GM18517 (cell line): ENCODE measurements around the gene GRAMD2B.
"Not testable (repeated sequence)": the region's sequence is repeated elsewhere in the genome, so short reads cannot be mapped to it uniquely, and the experiment has no call there.

Experiments
- ATAC-seq: cut with Tn5 transposase; IDR thresholded peaks from one replicate; pipeline ENCODE4 v1.9.1; 2021; ENCODE audit warnings: mild to moderate bottlenecking, moderate library complexity; ENCODE audit not compliant: unreplicated experiment

Gene GRAMD2B

DNA sequence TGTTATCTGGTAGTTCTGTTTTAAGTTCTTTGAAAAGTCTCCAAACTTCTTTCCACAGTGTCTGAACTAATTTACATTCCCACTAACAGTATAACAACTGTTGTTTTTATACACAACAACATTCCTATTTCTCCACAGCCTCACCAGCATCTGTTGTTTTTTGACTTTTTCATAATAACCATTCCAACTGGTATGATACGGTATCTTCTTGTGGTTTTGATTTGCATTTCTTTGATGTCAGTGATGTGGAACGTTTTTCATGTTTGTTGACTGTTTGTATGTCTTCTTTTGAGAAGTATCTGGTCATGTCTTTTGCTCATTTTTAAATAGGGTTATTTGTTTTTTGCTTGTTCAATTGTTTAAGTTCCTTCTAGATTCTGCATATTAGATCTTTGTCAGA, 12.6 kb upstream of the GRAMD2B start:
- no peak for ATAC-seq

DNA sequence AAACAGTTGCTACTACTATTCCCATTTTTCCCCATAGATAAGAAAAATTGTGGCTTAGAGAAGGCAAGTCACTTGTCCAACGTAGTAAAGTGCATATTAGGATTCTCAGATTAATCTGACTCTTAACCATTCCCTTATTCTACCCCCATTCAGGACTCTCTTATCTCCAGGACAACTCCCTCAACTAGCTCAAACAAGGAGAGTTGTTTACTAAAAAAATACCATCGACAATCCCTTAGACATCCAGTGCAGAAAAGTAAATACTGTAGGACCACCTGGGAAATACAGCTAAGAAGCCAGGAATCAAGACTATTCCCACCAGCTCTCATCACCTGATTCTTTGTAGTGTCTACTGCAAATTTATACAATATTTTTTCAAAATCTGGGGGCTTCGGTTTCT, 9.4 kb upstream of the GRAMD2B start:
- no peak for ATAC-seq

GRCh38 chr5:126414874-126415502, 8.2 kb upstream of the GRAMD2B start:
- ATAC-seq: no peak

DNA sequence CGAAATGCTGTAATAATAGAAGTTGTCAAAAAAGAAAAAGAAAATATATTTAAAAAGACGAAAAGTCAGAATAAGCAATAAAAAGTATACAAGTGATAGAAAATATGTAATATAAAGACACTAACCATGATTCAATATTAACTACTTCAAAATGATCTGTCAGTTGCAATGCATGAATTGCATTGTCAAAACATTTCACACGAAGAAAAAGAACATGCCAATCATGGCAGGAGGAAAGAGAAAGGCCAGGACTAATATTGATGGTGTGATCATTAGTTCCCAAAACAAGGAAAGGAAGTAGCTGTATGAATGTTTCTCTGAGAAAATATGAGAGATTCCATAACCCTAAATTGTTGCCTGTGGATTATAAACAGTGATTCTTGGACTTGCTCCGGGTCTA, 7.4 kb upstream of the GRAMD2B start:
- no peak for ATAC-seq

DNA sequence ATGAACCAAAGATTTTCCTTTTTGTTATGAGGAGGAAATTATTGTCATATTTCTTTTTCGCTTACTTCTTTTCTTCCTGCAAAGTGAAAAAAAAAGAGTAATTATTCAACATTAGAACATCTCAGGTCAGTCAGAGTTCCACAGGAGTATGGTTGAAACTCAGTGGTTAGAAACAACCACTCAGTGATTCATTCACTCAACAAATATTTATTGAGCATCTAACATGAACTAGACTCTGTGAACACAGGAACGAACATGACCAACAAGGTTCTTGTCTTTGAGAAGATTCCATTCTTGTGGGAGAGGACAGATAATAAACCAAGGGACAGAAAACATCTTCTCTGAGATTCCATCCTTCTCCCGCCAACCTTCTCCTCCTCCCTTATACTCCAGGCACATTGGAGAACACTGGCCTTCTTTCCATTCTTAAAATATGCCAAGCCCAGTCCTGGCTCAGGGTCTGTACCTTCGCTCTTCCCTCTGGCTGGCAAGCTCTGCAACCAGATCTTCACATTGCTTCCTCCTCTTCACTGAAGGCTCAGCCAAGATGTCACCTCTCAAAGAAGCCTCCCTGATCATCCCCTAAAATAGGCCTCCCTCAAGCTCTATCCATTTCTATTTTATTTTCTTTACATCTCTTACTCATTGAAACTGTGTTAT, 6.8 kb upstream of the GRAMD2B start:
- no peak for ATAC-seq

DNA sequence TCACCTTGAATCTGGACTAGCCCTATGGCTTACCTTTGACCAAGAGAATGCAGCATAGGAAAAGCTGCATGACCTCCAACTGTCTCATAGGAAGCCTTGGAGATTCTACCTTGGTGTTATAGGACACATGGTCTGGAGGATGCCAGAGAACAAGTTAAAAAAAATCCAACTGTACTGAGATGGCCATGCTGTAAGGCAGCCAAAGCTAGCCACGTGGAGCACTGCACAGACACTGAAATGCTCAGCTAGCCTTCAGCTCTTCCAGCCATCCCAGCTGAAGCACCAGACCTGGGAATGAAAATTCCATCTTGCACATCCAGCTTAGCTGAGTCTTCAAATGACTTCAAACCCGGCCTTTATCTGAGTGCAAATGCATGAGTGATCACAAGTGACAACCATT, 6.0 kb upstream of the GRAMD2B start:
- ATAC-seq: no peak

- ATAC-seq: no peak
Measured at GRCh38 chr5:126419102-126419501, 4.1 kb upstream of the GRAMD2B start.

DNA sequence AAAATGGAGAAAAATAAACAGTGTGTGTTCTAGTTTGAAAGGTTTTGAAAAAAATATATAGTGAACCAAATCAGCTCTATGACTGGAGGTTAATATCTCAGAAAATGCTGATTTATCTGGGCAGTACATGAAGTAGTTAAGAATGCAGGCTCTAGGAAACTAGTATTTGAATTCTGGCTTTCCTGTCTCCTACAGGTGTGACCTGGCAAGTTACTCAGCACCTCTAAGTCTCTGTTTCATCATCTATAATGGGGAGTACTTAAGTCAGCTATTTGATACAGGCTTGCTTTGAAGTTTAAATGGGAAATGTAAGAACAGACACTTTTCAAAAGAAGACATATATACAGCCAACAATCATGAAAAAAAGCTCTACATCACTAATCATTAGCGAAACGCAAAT, 5.2 kb downstream of the GRAMD2B start:
- ATAC-seq: no peak

GRCh38 chr5:126430631-126431030, 7.4 kb downstream of the GRAMD2B start:
- ATAC-seq: no peak

GRCh38 chr5:126433701-126434100, 10.5 kb downstream of the GRAMD2B start:
- no peak for ATAC-seq

DNA sequence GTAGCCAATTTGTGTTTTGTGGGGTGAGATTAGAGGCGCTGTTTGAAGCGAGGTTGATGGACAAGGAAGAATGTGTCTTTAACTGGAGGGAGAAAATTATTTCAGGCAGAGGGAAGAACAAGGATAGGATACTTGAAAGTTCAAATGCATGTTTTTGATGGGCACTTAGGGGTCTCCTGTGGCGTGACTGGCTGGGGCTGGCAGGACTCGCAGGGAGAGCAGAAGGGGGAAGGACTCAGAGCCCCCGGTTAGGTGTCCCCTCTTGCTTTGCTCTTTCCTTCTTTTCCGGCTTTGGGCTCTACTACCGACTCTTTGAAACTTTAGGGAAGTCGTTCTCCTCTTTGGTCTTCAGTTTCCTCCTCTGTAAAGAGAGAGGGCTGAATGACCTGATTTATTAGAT, 12.1 kb downstream of the GRAMD2B start:
- no peak for ATAC-seq

- ATAC-seq: no peak
Measured at GRCh38 chr5:126435714-126436113, 12.5 kb downstream of the GRAMD2B start.

DNA sequence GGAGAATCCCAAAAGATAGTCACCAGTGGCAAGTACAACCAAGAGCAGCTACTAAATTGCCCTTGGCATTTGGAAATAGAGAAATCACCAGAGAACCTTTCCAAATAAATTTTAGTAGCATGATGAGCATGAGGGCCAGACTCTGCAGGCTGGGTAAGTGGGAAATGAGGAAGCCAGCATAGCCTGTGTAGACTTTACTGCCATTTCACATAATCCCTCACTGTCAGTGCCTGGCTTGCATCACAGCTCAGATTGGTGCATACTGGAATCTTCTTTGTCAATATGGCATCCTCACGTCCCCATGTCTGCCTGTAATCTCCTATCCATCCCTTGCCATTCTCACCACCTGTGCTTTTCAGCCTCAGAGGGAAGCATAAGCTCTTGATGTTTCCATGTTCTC, 14.5 kb downstream of the GRAMD2B start:
- ATAC-seq: no peak

GRCh38 chr5:126438267-126438666, 15.1 kb downstream of the GRAMD2B start:
- peak; percentile 94 for ATAC-seq

DNA sequence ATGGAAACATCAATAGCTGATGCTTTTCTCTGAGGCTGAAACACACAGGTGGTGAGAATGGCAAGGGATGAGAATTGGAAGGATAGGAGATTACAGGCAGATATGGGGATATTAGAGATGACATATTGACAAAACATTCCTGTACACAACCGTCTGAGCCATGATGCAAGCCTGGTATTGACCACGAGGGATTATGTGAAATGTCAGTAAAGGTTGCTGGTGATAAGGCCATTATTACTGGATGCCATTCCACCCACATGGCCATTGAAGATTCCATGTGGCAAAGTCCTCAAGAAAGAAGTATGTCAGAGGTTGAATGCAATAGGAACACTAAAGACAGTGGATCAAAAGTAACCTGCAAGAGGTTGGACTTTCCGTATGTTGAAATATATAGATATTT, 15.7 kb downstream of the GRAMD2B start:
- ATAC-seq: no peak

- not testable (repeated sequence) for ATAC-seq
Measured at GRCh38 chr5:126439724-126440123, 16.5 kb downstream of the GRAMD2B start.

DNA sequence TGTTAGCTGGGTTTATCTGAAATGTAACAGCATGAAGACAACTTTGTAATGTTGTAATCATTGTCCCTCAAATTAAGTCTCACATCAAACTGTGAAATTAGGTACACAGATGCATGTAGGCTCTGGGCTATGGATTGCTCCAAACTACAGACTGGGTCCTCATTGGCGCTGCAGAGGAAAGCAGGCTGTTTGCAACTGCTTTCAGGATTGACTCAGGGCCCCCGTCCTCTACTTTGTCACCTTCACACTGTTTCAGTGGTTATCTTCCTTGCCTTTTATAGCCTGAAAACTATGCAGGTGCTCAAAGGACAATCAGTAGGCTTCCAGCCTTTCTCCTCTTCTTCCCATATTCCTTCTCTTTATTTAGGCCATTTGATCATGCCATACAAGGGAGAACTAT, 18.0 kb downstream of the GRAMD2B start:
- ATAC-seq: no peak

DNA sequence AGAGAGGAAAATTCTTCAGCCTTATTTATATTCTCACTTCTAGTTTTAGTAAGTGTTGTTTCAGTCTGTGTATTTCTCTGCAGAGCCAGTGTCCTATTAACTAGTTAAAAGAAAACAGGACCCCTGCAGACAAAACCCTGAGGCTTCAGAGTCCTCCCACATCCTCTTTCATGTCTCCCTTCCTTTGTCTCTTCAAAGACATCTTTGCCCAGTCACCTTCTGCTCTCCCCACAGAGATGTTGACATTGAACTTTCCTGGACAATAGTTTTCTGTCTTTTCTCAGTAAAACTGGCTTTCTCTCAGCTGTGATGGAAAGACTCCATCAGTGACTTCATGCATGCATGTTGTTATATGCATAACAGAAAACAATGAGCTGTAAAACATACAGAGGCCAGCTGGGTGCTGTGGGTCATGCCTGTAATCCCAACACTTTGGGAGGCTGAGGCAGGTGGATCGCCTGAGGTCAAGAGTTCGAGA, 20.2 kb downstream of the GRAMD2B start:
- peak; percentile 92 for ATAC-seq

DNA sequence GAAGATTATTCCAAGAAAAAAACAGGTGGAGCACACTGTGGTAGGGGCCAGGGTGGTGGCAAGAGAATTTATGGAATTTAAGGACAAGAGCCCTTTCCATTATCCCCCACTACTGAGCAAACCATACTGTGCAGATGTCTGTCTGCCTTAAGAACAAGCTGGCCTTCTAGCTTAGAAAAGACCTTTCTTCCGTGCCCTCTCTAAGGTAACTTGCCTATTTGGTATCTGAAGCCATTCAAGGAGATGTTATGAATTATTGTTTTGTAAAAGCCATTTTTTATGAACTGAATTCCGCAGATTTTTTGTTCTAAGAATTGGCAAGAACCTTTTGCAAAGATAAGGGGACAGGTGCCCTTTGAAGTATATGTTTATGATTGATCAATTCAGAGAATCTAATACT, 20.9 kb downstream of the GRAMD2B start:
- no peak for ATAC-seq

- no peak for ATAC-seq
Measured at GRCh38 chr5:126445502-126446174, 22.4 kb downstream of the GRAMD2B start.

GRCh38 chr5:126446498-126447224, 23.5 kb downstream of the GRAMD2B start:
- ATAC-seq: peak; percentile 27

DNA sequence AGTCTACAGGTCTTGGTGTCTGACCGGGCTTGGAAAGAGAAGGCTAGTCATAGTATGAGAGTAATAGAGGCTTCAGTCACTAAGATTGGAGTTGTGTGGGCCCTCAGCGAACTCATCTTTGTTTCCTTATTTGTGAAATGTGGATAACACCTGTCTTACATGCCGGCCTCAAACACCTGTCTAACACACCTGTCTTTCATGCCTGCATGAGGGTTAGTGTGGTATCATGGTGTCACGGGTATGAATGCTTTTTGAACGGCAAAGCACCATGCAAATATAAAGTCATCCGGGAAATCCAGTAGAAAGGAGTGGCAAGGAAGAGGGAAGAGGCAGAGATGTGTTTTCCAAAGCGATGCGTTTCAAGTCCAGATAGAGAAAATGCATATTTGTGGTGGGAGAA, 25.5 kb downstream of the GRAMD2B start:
- ATAC-seq: no peak
